Fibroblast of lung (primary cell): ENCODE measurements around the gene ACTRT2.

Experiments used
- CTCF ChIP-seq, 2 donors: IDR thresholded peaks in 1 of 2; conservative IDR thresholded peaks in 1 of 2; 1 replicate in 1 of 2; 2 replicates in 1 of 2; pipeline ENCODE4 v1.5.1; 2011 to 2012; ENCODE audit warnings: low read length in 2 of 2, control low read depth in 1 of 2, inconsistent platforms in 1 of 2, low read depth in 1 of 2, mild to moderate bottlenecking in 1 of 2
- EZH2 ChIP-seq: IDR thresholded peaks from 2 replicates; pipeline ENCODE4 v1.5.1; 2012; ENCODE audit warnings: low read length, control low read depth, mild to moderate bottlenecking; ENCODE audit errors: missing control alignments

- no peak for TF ChIP-seq CTCF (conservative IDR thresholded peaks at IDR 0.05 in 1 of 2, IDR thresholded peaks at IDR 0.05 in 1 of 2; ENCODE audit: low read depth in 1 of 2, low read length in 2 of 2)
- TF ChIP-seq EZH2, result no peak
These were observed 43.2 kb upstream of the ACTRT2 start for GRCh38 chr1:2977886-2978611.
